Testis (tissue), 2 donors: Measurements from ENCODE around the gene TRIO.

Source experiments
- POLR2A ChIP-seq: fragments of 450-650 bp; IDR thresholded peaks from one replicate; pipeline ENCODE4 v1.6.1; 2017; ENCODE audit warnings: antibody characterized with exemption, mild to moderate bottlenecking, moderate library complexity
- TF ChIP-seq, protein P1 (sequence below), 3 experiments: fragments of 450-650 bp in 2 of 3; fragments of 200-600 bp in 1 of 3; sonication (generic) in 1 of 3; IDR thresholded peaks; one replicate each; pipeline ENCODE4 v1.5.1; 2016 to 2019; ENCODE audit warnings: antibody characterized with exemption in 3 of 3, mild to moderate bottlenecking in 2 of 3, moderate library complexity in 1 of 3

DNA sequence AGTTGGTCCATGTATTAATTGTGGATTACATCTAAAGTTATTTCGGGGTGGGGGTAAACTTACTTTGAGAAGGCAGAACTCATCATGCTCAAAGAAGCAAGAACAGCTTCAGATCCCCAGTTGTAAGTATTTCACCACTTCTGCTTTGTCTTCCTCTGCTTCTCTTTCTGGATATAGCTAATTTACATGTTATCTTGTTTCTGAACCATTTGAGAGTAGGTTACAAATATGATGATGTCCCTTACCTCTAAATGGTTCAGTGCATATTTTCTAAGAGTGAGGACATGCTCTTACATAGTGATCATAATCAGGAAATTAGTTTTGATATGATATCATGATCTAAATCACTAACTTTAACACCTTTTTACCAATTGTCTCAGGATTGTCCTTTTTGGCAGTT, 11.9 kb downstream of the TRIO start:
- TF ChIP-seq, protein P1, sequence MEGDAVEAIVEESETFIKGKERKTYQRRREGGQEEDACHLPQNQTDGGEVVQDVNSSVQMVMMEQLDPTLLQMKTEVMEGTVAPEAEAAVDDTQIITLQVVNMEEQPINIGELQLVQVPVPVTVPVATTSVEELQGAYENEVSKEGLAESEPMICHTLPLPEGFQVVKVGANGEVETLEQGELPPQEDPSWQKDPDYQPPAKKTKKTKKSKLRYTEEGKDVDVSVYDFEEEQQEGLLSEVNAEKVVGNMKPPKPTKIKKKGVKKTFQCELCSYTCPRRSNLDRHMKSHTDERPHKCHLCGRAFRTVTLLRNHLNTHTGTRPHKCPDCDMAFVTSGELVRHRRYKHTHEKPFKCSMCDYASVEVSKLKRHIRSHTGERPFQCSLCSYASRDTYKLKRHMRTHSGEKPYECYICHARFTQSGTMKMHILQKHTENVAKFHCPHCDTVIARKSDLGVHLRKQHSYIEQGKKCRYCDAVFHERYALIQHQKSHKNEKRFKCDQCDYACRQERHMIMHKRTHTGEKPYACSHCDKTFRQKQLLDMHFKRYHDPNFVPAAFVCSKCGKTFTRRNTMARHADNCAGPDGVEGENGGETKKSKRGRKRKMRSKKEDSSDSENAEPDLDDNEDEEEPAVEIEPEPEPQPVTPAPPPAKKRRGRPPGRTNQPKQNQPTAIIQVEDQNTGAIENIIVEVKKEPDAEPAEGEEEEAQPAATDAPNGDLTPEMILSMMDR (IDR thresholded peaks at IDR 0.05) = no peak
- TF ChIP-seq POLR2A = no peak
